DND-41 (cell line): ENCODE measurements around the gene MAP3K14.
A peak's percentile ranks its signal among the peaks of the same experiment; 100 is the strongest.

ENCODE experiments used
- ATAC-seq: fragments of 200-7000 bp; cut with Tn5 transposase; 3 replicates; pipeline ENCODE4 v1.9.1; 2021; ENCODE audit warnings: low read depth; ENCODE audit not compliant: insufficient read depth
- DNase-seq: peaks from one replicate; pipeline ENCODE4 v3.0.0-alpha.2; 2020
- H2AFZ ChIP-seq: 2 replicates; pipeline ENCODE4 v1.6.0; 2012; ENCODE audit warnings: low read depth, low read length
- H3K27ac ChIP-seq: 2 replicates; pipeline ENCODE4 v1.5.1; 2012; ENCODE audit warnings: low read length, inconsistent platforms
- H3K27me3 ChIP-seq: fragments of 200-600 bp; sonication (generic); 2 replicates; pipeline ENCODE4 v1.6.0; 2012; ENCODE audit warnings: low read length, mild to moderate bottlenecking, inconsistent platforms; ENCODE audit not compliant: insufficient read depth, poor library complexity
- H3K36me3 ChIP-seq: 2 replicates; pipeline ENCODE4 v1.5.1; 2012; ENCODE audit warnings: low read length, inconsistent platforms; ENCODE audit not compliant: insufficient read depth
- H3K4me1 ChIP-seq: 2 replicates; pipeline ENCODE4 v1.5.1; 2012; ENCODE audit warnings: mild to moderate bottlenecking, low read length; ENCODE audit not compliant: insufficient read depth
- H3K4me2 ChIP-seq: 2 replicates; pipeline ENCODE4 v1.6.0; 2012; ENCODE audit warnings: mild to moderate bottlenecking, moderate library complexity, low read length, inconsistent platforms; ENCODE audit not compliant: insufficient read depth
- H3K4me3 ChIP-seq, 2 experiments: fragments of 200-600 bp in 1 of 2; shearing (Covaris generic) in 1 of 2; 2 replicates each; pipeline ENCODE4 v1.5.1; 2012 to 2016; ENCODE audit warnings: inconsistent platforms in 2 of 2, low read length in 2 of 2, mild to moderate bottlenecking in 2 of 2, low read depth in 1 of 2, moderate library complexity in 1 of 2
- H3K79me2 ChIP-seq: 2 replicates; pipeline ENCODE4 v1.6.0; 2012; ENCODE audit warnings: low read length, inconsistent platforms; ENCODE audit not compliant: insufficient read depth
- H3K9ac ChIP-seq: 2 replicates; pipeline ENCODE4 v1.6.0; 2012; ENCODE audit warnings: low read depth, mild to moderate bottlenecking, inconsistent platforms, low read length, moderate library complexity
- H3K9me3 ChIP-seq: 2 replicates; pipeline ENCODE4 v1.5.1; 2012; ENCODE audit warnings: low read length, moderate library complexity, mild to moderate bottlenecking, inconsistent platforms; ENCODE audit not compliant: insufficient read depth, severe bottlenecking
- H4K20me1 ChIP-seq: 2 replicates; pipeline ENCODE4 v1.6.0; 2012; ENCODE audit warnings: low read length; ENCODE audit not compliant: insufficient read depth
- EZH2 ChIP-seq: IDR thresholded peaks from 3 replicates; pipeline ENCODE4 v1.6.1; 2012; ENCODE audit warnings: borderline replicate concordance, low read depth, mild to moderate bottlenecking, moderate library complexity, low read length, inconsistent platforms; ENCODE audit not compliant: severe bottlenecking
- TF ChIP-seq, protein P1 (sequence below): IDR thresholded peaks from 2 replicates; pipeline ENCODE4 v1.5.1; 2012; ENCODE audit warnings: borderline replicate concordance, low read length, moderate library complexity, mild to moderate bottlenecking; ENCODE audit not compliant: poor library complexity, severe bottlenecking; ENCODE audit errors: extremely low read depth

MAP3K14 gene

DNA sequence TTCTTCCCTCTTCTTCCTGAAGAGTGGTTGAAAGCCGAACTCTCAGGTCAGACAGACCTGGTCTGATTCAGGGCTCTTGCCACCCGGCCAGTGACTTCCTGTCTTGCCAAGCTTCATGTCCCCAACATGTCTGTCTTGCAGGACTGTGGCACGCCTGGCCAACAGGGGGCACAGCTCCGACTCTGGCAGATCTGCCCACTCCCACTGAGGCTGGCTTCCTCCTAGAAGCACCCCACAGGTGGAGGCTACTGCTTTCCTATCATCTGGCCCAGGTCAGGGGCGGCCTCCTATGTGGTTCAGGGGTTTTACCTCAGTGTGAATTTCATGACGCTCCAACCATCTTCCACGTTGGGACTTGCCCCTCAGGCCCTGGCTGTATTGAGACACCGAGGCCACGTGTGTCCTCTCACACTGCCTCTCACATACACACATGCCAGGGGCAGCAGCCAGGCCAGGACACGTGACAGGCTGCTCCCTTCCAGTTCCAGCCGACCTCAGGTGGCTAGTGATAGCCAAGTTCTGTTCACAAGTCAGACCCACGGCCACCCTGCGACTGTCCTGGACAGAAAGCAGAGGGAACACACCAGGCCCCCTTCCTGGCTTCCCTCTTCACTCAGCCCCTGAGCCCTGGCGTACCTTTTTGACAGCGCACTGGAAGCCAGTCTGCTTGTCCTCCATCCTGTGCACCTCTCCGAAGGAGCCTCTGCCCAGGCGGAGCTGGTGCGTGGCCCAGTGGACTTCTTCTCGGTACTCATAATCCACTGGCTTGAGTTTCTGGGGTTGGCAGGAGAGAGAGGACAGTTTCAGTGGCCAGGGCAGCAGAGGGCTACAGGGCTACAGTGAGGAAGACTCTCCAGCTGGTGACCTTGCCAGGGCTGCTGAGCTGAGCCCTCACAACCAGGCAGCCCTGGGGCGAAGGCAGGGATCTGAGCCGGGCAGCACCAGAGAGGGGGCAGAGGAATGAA, 32.4 kb downstream of the MAP3K14 start:
- no peaks in the 10 kb centered on the region for H3K9me3 ChIP-seq
- no peaks in the 10 kb centered on the region for H3K4me1 ChIP-seq
- TF ChIP-seq, protein P1, sequence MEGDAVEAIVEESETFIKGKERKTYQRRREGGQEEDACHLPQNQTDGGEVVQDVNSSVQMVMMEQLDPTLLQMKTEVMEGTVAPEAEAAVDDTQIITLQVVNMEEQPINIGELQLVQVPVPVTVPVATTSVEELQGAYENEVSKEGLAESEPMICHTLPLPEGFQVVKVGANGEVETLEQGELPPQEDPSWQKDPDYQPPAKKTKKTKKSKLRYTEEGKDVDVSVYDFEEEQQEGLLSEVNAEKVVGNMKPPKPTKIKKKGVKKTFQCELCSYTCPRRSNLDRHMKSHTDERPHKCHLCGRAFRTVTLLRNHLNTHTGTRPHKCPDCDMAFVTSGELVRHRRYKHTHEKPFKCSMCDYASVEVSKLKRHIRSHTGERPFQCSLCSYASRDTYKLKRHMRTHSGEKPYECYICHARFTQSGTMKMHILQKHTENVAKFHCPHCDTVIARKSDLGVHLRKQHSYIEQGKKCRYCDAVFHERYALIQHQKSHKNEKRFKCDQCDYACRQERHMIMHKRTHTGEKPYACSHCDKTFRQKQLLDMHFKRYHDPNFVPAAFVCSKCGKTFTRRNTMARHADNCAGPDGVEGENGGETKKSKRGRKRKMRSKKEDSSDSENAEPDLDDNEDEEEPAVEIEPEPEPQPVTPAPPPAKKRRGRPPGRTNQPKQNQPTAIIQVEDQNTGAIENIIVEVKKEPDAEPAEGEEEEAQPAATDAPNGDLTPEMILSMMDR = peak; percentile 55
- TF ChIP-seq EZH2 = no peak
- H2AFZ ChIP-seq = no peak overlapping the region
- ATAC-seq (0 out of 3 replicates have a peak, but pooled peaks have one; percentile 45), DNase-seq (peak; percentile 30)
- peaks cover 82% of the 10 kb centered on the region for H3K36me3 ChIP-seq
- H3K27me3 ChIP-seq = no peaks in the 10 kb centered on the region
- no peak overlapping the region for H3K27ac ChIP-seq
- 0 out of 2 replicates have a peak, but pooled peaks cover 6% of the 10 kb centered on the region for H4K20me1 ChIP-seq
- H3K79me2 ChIP-seq = no peaks in the 10 kb centered on the region
- H3K9ac ChIP-seq = no peak overlapping the region
- no peak overlapping the region for H3K4me3 ChIP-seq
- H3K4me2 ChIP-seq = no peak overlapping the region

DNA sequence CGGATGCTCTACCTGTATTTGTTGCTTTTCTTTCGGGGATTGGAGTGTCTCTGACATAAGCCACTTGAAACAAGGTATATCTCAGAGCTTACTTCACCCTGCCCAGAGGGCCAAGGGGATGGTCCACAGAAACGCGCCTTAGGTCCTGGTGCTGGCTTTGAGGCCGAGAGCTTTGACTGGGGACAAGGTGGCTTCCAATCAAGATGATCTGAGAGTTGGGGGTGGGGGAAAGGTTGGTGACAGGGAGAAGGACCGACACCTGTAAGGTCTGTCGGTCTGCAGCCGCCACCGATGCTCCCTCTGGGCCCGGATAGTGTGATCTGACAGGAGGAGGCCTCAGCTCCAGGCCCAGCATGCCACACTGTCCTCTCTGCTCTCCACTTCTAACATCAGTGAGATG, 33.1 kb downstream of the MAP3K14 start:
- Histone ChIP-seq H3K9ac (no peak overlapping the region), H4K20me1 (no peaks in the 10 kb centered on the region), H3K4me3 (no peak overlapping the region), H3K9me3 (no peaks in the 10 kb centered on the region), H3K36me3 (peaks cover 75% of the 10 kb centered on the region), H3K4me1 (no peaks in the 10 kb centered on the region), H3K4me2 (no peak overlapping the region), H3K27me3 (no peaks in the 10 kb centered on the region), H3K79me2 (no peaks in the 10 kb centered on the region), H3K27ac (no peak overlapping the region), H2AFZ (no peak overlapping the region)
- ATAC-seq = no peak
- no peak for DNase-seq
- TF ChIP-seq EZH2 = no peak
- TF ChIP-seq, protein P1 = no peak

DNA sequence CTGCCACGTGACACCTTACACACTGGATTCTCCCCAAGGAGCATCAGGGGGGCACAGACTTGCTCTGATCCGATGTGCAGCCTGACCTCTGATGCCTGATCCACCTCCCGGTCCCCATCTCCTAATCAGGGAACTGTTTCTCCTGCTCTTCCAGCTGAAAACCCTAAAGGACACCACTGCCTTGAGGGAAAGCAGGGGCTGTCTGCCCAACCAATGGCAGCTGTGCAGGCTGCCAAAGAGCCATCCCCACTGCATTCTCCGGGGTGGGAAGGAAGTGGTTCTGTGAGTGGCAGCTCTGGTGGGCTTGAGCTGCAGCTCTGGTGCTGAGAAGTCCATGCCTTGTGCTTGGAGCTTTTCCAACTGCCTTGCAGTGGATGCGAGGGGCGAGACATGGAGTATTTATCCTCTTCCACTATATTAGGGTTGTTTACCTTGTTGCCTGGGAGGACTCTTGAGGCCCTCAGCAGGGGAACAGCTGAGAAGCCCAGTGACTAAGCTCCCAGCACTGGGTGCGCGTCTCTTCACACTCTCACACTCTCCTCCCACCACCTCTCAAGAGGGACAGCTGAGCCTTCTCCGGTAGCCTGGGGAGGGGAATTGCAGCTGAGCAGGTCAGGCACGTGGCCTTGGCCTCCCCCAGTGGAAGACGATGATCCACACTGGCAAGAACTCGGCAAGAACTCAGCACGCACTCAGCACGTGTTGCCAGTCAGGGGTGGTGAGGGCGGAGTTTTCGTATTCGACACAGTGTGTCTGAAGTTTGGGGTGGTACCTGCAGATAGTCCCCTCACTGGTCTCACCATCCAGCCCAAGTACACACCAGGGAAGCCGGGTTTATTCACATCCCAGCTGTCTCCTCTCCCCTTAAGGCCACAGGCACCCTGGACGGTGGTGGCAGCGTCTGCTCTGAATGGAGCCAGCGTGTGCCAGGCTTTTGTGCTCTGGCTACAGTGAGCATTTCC, 33.9 kb downstream of the MAP3K14 start:
- Histone ChIP-seq H3K9me3 (no peaks in the 10 kb centered on the region), H3K9ac (no peak overlapping the region), H3K4me3 (no peak overlapping the region), H3K4me2 (no peak overlapping the region), H3K36me3 (peaks cover 69% of the 10 kb centered on the region), H3K27ac (peak overlapping the region; percentile 50), H4K20me1 (no peaks in the 10 kb centered on the region), H2AFZ (no peak overlapping the region), H3K27me3 (no peaks in the 10 kb centered on the region), H3K79me2 (no peaks in the 10 kb centered on the region), H3K4me1 (no peaks in the 10 kb centered on the region)
- TF ChIP-seq EZH2 = no peak
- TF ChIP-seq, protein P1 = no peak
- peak; percentile 50; the same call in 1 of the 3 replicates for ATAC-seq
- DNase-seq = no peak
